Measurements from ENCODE around the gene CCDC60. TPM values are rescaled to one million over a fixed set of nuclear protein-coding genes. Genes with fewer than 3 reads are reported as not detected.

CCDC60 gene
- total RNA-seq, 1 donor from 2014 or later: not detected

DNA sequence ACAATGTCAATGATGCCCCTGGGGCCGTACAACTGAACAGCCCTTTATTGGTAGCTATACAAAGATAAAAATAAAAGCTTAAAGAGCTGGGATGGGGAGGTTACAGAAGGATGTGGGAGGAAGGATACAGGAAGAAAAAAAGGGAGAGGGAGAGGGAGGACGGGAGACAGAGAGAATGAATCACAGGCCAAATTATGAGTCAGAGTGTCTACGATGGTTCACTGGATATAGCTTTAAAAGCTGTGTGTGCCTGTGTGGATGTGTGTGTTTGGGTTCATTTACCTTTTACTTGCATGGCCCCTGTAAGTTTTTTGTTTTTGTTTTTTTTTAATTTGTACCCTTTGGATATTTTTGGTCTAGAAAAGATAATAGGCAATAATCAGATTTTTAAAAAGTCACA, 111.9 kb downstream of the CCDC60 start:
- DNase-seq (ENCODE audit: low spot score): no peak

DNA sequence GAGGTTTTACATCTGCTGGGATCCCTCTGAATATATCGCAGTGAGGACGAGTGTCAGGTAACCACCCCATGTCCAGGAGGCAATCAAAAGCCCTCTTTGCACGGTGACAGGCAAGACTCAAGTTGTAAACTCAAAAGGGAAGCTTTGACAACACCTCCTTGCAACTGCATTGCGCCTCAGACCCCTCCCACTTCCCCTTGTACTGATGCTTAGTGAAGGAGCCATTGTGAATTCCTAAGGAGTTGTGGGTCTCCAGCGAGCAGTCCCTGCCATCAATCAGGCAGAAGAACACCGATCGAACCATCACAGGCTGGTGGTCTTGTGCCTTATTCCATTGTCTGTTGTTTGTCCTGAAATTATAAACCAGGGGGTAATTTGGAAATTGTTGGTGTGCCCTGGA, 112.6 kb downstream of the CCDC60 start:
- no peak for DNase-seq (ENCODE audit: low spot score)

DNA sequence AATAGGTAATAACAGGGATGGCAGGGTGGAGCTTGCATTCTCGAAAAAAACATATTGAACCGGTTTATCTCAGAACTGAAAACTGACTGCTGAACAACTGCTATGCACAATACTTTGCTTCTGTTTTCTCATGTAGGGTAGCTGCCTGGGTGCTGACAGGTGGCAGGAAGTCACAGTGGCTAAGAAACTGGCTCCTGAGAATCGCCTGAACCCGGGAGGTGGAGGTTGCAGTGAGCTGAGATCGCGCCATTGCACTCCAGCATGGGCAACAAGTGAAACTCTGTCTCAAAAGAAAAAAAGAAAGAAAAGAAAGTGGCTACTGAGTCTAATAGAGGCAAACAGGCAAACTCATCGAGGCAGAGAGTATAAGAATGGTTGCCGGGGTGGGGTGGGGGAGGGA, 113.1 kb downstream of the CCDC60 start:
- no peak for DNase-seq (ENCODE audit: low spot score)

DNA sequence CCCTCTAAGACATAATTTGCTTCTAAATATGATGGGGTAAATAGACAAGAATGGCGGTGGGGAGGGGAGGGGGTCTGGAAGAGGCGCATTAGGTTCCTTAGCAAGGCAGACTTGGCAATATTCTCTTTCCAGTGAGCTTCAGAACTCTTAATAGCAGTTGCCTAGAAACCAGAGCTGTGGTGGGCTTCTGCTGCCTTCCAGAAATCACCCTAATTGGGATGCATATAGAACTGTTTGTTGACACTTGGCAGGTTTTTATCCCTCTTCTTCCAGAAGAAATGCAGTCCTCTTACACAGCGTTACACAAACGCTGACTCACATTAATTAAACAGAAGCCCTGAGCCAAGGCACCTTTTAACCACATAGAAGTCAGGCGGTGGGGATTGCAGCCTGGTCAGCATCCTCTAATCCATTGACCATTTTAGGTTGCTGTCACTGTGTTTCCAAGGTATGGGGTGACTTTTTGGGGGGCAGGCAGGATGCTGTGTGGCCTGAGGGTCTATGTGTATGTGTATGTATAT, 114.1 kb downstream of the CCDC60 start:
- no peak for DNase-seq (ENCODE audit: low spot score)

DNA sequence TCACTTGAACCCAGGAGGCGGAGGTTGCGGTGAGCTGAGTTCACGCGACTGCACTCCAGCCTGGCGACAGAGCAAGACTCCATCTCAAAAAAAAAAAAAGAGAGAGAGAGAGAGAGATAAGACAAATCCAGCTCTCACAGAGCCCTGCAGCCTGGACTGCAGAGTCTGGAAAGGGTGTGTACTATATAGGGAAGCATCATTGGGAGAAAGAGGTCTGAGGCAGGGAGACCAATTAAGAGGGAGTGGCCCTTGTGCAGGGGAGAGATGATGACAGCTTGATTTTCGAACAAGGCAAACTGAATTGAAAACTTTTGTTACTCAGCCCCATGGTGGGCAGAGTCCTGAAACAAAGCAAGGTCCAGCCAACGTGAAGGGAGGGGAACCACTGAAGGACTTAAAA, 116.2 kb downstream of the CCDC60 start:
- no peak for DNase-seq (ENCODE audit: low spot score)

DNA sequence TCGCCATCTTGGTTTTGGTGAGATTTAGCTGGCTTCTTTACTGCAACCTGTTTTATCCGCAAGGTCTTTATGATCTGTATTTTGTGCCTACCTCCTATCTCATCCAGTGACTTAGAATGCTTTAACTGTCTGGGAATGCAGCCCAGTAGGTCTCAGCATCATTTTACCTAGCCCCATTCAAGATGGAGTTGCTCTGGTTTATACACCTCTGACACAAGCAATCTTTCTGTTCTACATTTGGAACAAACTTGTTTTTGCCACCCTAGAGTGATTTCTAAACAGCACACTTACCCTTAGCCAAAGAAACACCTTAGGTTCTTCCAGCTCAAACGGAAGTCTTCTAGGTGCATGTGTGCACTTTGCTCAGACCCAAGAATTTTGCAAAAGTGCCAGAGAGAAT, 122.3 kb downstream of the CCDC60 start:
- DNase-seq (ENCODE audit: low spot score): no peak

DNA sequence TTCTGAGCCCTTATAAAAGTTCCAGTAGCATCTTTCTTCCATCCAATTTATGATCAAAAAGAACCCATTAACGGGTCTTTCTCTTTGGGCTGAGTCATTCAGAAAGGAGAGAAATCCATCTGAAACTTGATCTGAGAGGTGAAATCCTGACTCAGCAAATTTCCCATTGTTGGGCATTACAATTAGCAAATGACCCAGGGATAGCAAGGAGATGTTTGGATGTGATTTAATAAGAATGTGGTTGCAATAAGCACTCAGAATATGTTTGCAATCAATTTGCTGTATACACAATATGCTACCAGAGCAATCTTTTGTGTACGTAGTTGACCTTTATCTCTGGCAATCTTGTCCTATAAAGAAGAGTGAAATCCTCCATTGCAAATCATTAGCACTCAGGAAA, 122.7 kb downstream of the CCDC60 start:
- DNase-seq (ENCODE audit: low spot score): no peak

DNA sequence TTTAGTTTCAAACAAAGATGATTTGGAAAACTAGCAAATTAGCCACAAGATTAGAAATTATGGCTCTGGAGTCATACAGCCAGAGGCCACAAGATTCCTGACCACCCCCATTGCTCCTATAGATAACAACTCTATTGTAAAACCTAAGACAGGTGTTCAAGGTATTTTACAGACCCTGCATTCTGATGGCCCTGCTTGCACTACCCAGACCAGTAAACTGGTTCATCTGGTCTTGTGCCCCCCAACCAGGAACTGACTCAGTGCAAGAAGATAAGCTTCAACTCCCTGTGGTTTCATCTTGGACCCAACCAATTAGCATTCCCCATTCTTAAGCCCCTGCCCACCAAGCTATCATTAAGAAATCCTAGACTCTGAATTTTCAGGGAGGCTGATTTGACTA, 125.0 kb downstream of the CCDC60 start:
- no peak for DNase-seq (ENCODE audit: low spot score)

DNA sequence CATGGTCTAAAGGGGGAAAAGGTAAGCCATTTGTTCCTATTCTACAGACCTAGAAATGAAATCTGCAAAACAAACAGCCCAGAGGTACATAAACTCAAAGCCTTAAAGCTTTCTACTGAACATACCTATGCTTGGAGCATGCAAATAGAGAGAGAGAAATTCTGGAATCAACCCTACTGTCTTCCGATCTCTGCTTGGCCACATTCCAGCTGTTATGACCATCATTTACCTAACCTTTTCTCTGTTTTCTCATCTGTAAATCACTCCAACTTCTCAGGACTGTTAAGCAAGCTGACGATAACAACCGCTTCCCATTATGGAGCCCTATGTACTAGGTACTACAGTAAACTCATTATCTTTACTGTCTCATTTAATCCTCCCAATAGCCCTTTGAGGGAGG, 126.3 kb downstream of the CCDC60 start:
- DNase-seq (ENCODE audit: low spot score): no peak

DNA sequence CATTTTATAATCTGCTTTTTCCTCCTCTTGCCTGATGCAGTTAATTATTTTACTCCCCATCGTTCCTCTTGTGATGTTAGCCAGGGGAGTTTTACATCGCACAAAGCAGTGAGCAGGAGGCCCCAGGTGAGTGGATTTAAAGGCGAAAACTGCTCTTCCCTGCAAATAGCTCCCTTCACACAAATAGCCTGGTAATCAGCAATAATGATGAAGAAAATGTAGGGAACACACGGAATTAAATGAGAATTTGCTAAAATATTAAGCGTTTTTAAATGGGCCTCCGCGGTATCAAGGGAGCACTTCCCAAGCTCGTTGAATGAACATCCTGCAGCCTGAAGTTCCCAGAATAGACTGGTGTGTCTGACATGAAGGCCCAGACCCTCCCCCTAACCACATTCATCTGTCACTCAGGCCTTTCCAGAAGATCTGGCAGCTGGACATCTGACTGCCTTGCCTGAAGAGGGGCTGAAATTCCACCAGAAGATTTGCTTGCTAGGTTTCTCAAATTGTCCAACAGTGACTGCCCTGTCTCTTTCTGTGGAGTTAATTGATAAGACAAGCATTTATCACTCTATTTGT, 127.2 kb downstream of the CCDC60 start:
- DNase-seq (ENCODE audit: low spot score): no peak

DNA sequence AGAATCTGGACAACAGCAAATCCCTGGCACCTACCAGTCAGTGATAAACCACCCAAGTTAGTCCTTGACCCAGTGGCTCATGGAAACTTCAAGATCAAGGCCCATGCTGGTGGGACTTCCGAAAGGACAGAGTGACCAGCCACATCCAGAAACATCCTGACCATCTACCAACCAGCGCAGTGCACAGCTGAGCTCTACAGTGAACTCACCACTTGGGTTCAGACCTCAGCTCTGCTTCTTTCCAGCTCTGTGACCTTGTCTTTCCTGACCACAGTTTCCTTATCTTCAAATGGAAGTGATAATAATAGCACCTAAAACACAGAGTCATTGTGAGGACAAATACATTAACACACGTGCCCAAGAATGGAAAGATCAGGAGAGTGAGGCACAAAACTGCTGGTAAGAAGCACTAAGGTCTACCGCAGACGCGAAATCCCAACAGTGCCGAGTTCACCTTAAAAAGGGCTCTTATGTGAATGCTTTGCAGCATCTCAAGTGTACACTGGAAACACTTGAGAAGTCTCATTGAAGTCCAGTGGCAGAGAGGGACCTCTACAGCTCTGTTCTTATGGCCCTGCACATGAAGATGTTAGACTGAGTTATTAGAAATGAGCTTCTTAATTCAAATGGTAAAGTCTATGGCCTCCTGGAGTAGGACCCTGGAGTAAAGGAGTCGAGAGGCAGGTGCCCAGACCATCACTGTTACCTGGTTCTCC, 128.8 kb downstream of the CCDC60 start:
- DNase-seq (ENCODE audit: low spot score): no peak

DNA sequence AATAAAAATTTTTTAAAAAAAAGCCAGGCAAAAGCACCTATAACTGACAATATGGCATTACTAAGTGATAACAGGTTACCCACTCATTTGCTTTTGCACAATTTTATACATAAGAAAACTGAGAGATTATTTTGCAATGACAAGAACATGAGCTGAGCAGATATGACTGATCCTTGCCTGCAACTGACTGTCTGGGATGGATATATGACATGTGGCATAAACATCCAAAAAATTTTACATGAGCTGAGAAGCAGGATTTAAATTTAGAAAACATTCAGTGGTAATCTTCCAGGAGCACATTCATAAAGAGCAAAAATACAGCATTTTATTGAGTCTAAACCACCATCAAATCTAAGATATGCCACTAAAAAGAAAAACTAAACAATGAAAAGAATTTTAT, 133.8 kb downstream of the CCDC60 start:
- DNase-seq (ENCODE audit: low spot score): no peak

DNA sequence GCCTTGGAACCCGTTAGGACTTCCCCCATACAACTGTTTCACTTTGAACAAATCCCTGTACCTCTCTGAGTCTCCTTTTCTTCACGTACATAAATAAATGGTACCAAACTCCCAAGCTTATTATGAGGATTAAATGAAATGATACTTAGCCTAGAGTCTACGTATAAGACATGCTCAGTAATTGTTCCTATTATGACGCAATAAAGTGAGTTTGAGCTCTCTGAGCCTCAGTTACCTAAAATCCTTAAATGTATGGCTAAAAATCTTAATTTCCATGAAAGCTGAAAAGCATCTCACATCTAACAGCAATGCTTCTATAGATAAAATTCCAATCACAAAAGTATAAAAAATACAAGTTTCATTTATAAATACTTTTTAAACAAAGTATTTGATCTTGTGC, 141.1 kb downstream of the CCDC60 start:
- DNase-seq (ENCODE audit: low spot score): no peak

DNA sequence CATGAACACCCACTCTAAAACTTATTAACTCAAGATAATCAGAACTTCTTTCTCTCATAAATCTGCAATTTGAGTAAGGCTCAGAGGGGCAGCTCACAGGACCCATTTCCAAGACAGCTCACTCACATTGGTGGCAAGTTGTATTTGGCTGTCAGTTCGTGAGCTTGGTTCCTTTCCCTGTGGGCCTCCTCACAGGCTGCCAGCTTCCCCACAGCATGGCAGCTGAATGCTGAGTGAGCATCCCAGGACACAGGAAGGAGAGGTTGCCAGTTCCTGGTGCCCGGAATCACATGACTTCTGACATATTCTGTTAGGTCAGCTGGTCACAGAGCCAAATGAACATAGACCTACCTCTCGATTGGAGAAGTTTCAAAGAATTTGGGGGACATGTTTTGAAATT, 142.4 kb downstream of the CCDC60 start:
- DNase-seq (ENCODE audit: low spot score): no peak

DNA sequence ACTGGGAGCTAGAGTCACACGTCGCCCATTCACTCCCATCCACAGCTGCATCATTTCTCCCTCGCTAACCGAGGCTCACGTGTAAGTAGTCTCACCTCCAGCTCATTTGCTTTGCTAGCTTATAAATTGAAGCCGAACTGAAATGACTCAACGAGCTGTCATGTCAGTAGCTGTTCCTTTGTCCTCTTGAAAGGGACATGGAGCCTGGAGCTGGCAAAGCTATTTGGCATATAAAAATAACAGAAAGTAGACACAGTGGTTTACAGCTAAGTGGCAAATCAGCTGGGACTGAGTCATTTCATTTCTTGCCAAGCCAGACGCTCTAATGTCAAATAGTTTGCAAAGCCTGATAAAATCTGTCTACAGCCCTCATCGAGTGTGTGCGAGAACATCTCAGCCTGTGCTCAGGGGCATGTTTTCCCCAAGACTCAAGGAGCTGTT, 144.6 kb downstream of the CCDC60 start:
- no peak for DNase-seq (ENCODE audit: low spot score)

DNA sequence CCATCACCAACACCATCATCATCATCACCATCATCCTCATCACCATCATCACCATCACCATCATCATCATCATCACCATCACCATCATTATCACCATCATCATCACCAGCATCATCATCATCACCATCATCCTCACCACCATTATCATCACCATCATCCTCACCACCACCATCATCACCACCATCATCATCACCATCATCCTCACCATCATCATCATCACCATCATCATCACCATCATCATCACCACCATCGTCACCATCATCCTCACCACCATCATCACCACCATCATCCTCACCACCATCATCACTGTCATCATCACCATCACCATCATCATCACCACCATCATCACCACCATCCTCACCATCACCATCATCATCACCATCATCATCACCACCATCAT, 146.0 kb downstream of the CCDC60 start:
- no peak for DNase-seq (ENCODE audit: low spot score)

DNA sequence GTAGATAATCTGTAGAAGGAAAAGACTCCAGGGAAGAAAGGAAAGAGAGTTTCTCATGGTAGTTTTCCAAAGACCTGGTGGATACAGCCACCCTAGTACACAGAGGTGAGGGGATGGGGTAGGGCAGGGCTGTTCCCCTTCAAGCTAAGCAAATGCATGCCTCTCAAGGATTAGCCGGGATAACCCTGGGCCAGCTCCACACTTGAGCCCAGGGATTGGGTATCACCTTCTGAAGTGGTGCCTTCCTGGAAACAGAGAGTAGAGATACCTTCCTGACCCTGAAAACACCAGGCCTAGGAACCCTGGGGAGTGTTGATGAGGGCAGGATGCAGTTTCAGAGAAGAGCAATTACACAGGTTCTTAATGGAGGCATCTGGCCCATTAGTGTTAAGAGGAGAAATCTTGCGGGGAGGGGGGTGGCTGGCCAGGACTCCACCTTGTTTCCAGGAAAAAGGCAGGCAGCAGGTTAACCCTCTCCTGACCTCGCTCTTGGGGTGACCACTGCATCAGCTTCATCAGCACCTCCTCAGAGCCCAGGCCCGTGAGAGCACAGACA, 152.1 kb downstream of the CCDC60 start:
- no peak for DNase-seq (ENCODE audit: low spot score)

DNA sequence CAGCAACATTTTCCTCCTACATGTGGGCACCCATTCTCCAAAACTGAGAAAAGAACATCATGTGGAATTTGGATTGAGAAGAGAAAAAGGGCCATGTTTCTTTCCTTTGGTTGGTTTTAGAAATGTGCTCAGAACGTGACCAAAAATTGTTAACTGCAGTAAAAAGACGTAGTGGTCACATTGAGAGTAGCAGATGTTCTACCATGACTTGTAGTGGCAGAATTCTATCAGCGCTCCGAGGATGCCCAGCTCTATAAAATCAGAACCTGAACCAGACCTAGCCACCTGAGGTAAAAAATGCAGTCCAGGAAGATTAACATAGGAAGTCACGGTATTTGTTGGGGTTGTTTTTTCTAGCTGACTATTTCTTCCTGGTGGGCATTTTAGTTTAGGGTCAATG, 157.3 kb downstream of the CCDC60 start:
- DNase-seq (ENCODE audit: low spot score): no peak

DNA sequence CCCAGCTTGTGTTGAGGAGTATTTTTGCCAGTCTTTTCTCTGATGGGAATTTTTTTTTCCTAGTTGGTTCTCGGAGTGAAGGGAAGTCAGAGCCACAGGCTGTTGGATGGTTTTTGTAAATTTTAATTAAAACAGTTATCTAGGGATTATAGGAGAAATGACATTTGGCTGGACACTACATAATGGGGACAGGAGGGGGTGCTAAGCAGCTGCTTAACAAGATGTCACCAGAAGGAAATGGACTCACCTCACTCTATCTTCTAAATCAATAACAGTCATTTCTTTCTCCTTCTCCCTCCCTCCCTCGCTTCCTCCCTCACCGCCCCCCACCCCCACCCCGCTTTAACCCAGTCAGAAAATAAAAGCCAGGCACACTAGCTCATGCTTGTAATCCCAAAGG, 165.7 kb downstream of the CCDC60 start:
- no peak for DNase-seq (ENCODE audit: low spot score)

DNA sequence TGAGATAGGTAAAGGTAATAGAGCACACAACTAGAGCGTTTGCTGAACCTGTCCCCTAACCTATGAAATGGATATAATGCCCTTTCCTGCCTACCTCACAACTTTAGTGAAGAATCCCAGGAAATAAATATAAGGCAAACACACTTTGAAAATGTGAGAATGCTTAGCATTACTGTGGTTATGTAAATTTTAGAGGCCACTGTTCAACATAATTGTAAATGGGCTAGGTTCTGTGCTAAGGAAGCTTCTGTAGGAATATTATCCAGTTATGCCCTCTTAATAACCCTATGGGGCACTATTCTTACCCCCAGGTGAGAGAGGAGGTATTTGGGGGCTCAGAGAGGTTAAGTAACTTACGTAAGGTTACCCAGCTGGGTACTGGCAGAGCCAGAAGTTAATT, 166.5 kb downstream of the CCDC60 start:
- DNase-seq (ENCODE audit: low spot score): no peak

DNA sequence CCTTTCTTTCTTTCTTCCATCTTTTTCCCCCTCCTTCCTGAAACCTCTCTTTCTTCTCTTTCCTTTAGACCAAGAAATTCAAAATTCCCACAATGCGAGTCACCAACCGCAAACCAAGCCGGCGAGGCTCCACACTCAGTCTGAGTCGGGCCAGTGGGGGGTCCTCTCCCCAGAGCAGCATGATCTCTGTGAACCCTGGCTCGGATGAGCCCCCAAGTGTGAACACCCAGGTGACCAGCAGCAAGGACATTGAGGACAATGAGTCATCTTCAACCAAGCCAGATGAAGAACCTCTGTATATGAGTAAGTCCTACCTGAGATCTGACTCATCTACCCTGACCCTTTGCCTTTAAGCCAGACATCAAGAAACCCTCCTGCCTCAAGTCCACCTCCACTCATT, 170.5 kb downstream of the CCDC60 start:
- DNase-seq (ENCODE audit: low spot score): no peak

DNA sequence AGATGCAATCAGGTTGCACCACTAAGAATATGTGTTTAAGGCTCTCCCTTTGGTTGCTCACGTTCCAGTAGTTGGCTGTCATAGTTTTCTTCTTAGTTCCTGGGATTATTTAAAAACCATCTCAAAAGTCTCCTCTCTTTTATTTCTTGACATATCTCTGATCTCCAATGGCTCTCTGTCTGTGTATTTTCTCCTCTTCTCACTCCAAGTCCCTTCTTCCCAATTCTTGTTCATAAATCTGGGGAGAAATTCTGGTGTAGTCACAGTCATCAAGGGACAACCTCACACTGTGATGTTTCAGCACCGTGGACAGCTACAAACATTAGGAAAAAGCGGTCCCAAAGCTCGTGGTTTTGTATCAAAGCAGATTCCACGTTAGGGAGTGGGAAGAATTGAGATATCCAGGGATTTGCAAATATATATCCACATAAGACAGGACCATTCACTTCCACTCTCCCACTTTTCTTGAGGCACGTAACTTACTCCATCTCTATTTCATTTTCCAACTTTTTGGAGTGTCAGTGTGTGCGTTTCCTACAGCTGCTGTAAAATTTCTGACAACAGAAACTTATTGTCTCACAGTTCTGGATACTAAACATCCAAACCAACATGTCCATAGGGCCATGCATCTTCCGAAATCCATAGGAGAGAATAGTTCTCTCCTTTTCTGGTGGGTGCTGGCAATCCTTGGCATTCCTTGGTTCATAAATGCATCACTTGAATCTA, 178.4 kb downstream of the CCDC60 start:
- DNase-seq (ENCODE audit: low spot score): no peak

DNA sequence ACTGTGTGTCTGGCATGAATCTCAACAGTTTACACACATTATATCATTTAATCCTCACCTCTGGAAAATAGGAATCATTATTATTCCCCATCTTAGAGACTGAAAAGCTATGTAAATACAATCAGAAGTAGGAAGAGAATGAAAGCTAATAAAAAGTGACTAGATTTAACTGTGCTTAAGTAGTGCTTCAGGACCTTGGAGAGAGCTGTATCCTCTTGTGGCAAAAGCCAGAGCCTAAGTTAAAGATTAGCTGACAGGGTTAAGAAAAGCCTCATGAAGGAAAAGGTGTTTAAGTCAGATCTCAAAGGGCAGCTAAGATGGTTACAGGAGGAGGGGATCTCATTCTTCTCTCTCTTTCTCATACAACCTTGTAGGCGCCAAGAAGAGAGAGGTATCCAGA, 193.7 kb downstream of the CCDC60 start:
- no peak for DNase-seq (ENCODE audit: low spot score)
